Endothelial cell of umbilical vein (primary cell): ENCODE data around the gene ZSCAN20. TPM values are rescaled to one million over a fixed set of nuclear protein-coding genes. Genes with fewer than 3 reads are reported as not detected.

Experiments used
- BruUV-seq: library from RNA; stranded (reverse); fragments of 400-500 nt; replicated peaks from 2 replicates; lab custom pipeline; 2021; lab: Mats Ljungman, UMichigan
- CTCF ChIA-PET: fragments of 300-600, 350-600 bp; sonication (Branson Sonifier 250); formaldehyde crosslinking; loops from one replicate; lab custom pipeline; 2021; ENCODE audit warnings: antibody characterized with exemption, inconsistent platforms; lab: Charles Lee
- POLR2A ChIA-PET: fragments of 300-600, 350-600 bp; sonication (Branson Sonifier 250); formaldehyde crosslinking; loops from one replicate; lab custom pipeline; 2021; ENCODE audit warnings: antibody characterized with exemption, inconsistent platforms; lab: Charles Lee
- DNase-seq: peaks from one replicate; pipeline ENCODE4 v3.0.0-alpha.2; 2011; ENCODE audit warnings: low read depth, low spot score
- FAIRE-seq: peaks from 2 replicates; lab custom pipeline; 2011; peaks lifted over from hg19 to GRCh38; lab: Jason Lieb, UNC
- H2AFZ ChIP-seq: 2 replicates; pipeline ENCODE4 v1.6.0; 2012; ENCODE audit warnings: low read depth, low read length, control low read depth, inconsistent platforms
- H3K27ac ChIP-seq: 2 replicates; pipeline ENCODE4 v1.5.1; 2011; ENCODE audit warnings: low read depth, mild to moderate bottlenecking, control low read depth, low read length, moderate library complexity; ENCODE audit not compliant: insufficient read depth
- H3K27me3 ChIP-seq, 2 experiments: 2 replicates each; pipeline versions ENCODE4 v1.6.0 to v1.6.1; 2011; ENCODE audit warnings: low read length in 2 of 2, mixed read lengths in 1 of 2; ENCODE audit not compliant: control insufficient read depth in 2 of 2, insufficient read depth in 2 of 2
- H3K36me3 ChIP-seq, 2 experiments: 2 replicates in 1 of 2; 3 replicates in 1 of 2; pipeline ENCODE4 v1.5.1; 2011; ENCODE audit warnings: low read length in 2 of 2, mild to moderate bottlenecking in 1 of 2, moderate library complexity in 1 of 2; ENCODE audit not compliant: control insufficient read depth in 2 of 2, insufficient read depth in 2 of 2; ENCODE audit errors: extremely low read depth in 1 of 2
- H3K4me1 ChIP-seq: 3 replicates; pipeline ENCODE4 v1.5.1; 2011; ENCODE audit warnings: mild to moderate bottlenecking, low read length; ENCODE audit not compliant: control insufficient read depth, insufficient read depth; ENCODE audit errors: extremely low read depth
- H3K4me2 ChIP-seq: 2 replicates; pipeline ENCODE4 v1.6.1; 2011; ENCODE audit warnings: low read length, control low read depth, mixed read lengths; ENCODE audit not compliant: insufficient read depth
- H3K4me3 ChIP-seq, 3 experiments: fragments of 200-600 bp in 1 of 3; sonication (generic), shearing (Covaris generic) in 1 of 3; replicated peaks in 1 of 3; 2 replicates each; pipeline ENCODE4 v1.5.1; 2011 to 2016; ENCODE audit warnings: control low read depth in 3 of 3, low read length in 3 of 3, mild to moderate bottlenecking in 2 of 3, inconsistent platforms in 1 of 3, low read depth in 1 of 3, moderate library complexity in 1 of 3; ENCODE audit not compliant: insufficient read depth in 1 of 3
- H3K79me2 ChIP-seq: 2 replicates; pipeline ENCODE4 v1.6.0; 2012; ENCODE audit warnings: low read length, inconsistent platforms; ENCODE audit not compliant: control insufficient read depth, insufficient read depth
- H3K9ac ChIP-seq: replicated peaks from 2 replicates; pipeline ENCODE3; 2011; ENCODE audit warnings: low read length, control low read depth; ENCODE audit not compliant: insufficient read depth; ENCODE audit errors: extremely low read depth
- H3K9me1 ChIP-seq: replicated peaks from 3 replicates; pipeline ENCODE4 v1.6.0; 2011; ENCODE audit warnings: mild to moderate bottlenecking, low read length; ENCODE audit not compliant: control insufficient read depth, insufficient read depth; ENCODE audit errors: extremely low read depth
- H3K9me3 ChIP-seq: replicated peaks from 2 replicates; pipeline ENCODE4 v1.5.1; 2012; ENCODE audit warnings: low read length, inconsistent platforms; ENCODE audit not compliant: control insufficient read depth, insufficient read depth
- H4K20me1 ChIP-seq: replicated peaks from 2 replicates; pipeline ENCODE3; 2011; ENCODE audit warnings: mild to moderate bottlenecking, low read length; ENCODE audit not compliant: control insufficient read depth, insufficient read depth; ENCODE audit errors: extremely low read depth
- CTCF ChIP-seq, 2 donors: IDR thresholded peaks; 1 replicate in 1 of 2; 2 replicates in 1 of 2; pipeline ENCODE4 v1.5.1; 2011; ENCODE audit warnings: low read length in 2 of 2, mild to moderate bottlenecking in 2 of 2, moderate library complexity in 2 of 2, control low read depth in 1 of 2, inconsistent platforms in 1 of 2, low read depth in 1 of 2; ENCODE audit not compliant: insufficient read depth in 1 of 2; ENCODE audit errors: extremely low read depth in 1 of 2
- EZH2 ChIP-seq: IDR thresholded peaks from 2 replicates; pipeline ENCODE4 v1.6.1; 2012; ENCODE audit warnings: borderline replicate concordance, low read depth, mild to moderate bottlenecking, moderate library complexity, low read length, inconsistent platforms; ENCODE audit not compliant: severe bottlenecking
- FOS ChIP-seq: IDR thresholded peaks from 2 replicates; pipeline ENCODE4 v1.6.1; 2011; ENCODE audit warnings: mild to moderate bottlenecking, low read length, moderate library complexity, borderline replicate concordance; ENCODE audit not compliant: insufficient read depth
- MAX ChIP-seq: IDR thresholded peaks from 2 replicates; pipeline ENCODE4 v1.6.1; 2011; ENCODE audit not compliant: insufficient read depth, insufficient read length
- MYC ChIP-seq: IDR thresholded peaks from one replicate; pipeline ENCODE4 v1.6.1; 2011; ENCODE audit warnings: mild to moderate bottlenecking, low read depth, low read length
- POLR2A ChIP-seq: IDR thresholded peaks from 2 replicates; pipeline ENCODE4 v1.6.1; 2012; ENCODE audit warnings: low read depth, mild to moderate bottlenecking, control low read depth, low read length
- dilution Hi-C: fragments of 300-500 bp; cut with MboI; formaldehyde crosslinking; loops from one replicate; pipeline ENCODE4 v1.15.0; 2019; ENCODE audit warnings: low sequenced_read_pairs; ENCODE audit not compliant: extremely low pct_ligation_motif_present
- intact Hi-C: fragments of 100-400 bp; cut with micrococcal nuclease; formaldehyde crosslinking; loops from one replicate; pipeline ENCODE4 v1.10.0; 2022
- polyA plus RNA-seq, 4 experiments: library from polyadenylated mRNA; depleted of rRNA in 3 of 4; stranded (reverse) in 3 of 4; unstranded in 1 of 4; fragments of >200 nt; gene quantifications; 2 replicates each; pipeline versions ENCODE4 v1.2.1 to v1.2.3, GENCODE V29; 2011 to 2012; ENCODE audit warnings: missing spikeins in 1 of 4
- total RNA-seq: library from RNA; stranded (reverse); gene quantifications from 2 replicates; pipeline ENCODE4 v1.2.3, GENCODE V29; 2021

Gene ZSCAN20
- total and polyA plus RNA-seq, 2 donors (not counting 3 experiments of a cell fraction or from before 2014, with no cell fraction given): 1.2 to 5.8 TPM

GRCh38 chr1:33442141-33442540 lies 30.3 kb upstream of the ZSCAN20 start:
- TF ChIP-seq EZH2 (no peak), FOS (no peak), MYC (no peak), POLR2A (no peak), CTCF (IDR thresholded peaks at IDR 0.05; ENCODE audit: extremely low read depth in 1 of 2, insufficient read depth in 1 of 2, low read depth in 1 of 2, low read length in 2 of 2) (no peak), MAX (no peak)
- Histone ChIP-seq H3K9ac (no peak overlapping the region), H3K4me1 (peaks cover 17% of the 10 kb centered on the region), H3K9me3 (no peaks in the 10 kb centered on the region), H4K20me1 (no peaks in the 10 kb centered on the region), H3K79me2 (no peaks in the 10 kb centered on the region), H3K4me2 (no peak overlapping the region), H3K27me3 (no peaks in the 10 kb centered on the region), H3K4me3 (no peak overlapping the region), H3K27ac (no peak overlapping the region), H3K36me3 (no peaks in the 10 kb centered on the region), H3K9me1 (no peaks in the 10 kb centered on the region), H2AFZ (no peak overlapping the region)
- CTCF ChIA-PET: interaction anchor here (1.2 to 6.8 kb wide), 4 partner anchors 9 to 29 kb away, joined by 4 to 26 read pairs (median 7); no protein-coding TSS in a partner anchor
- no TSS peak for BruUV-seq
- dilution Hi-C loops (no loop called here), intact Hi-C loops (no loop called here)
- DNase-seq (no peak), FAIRE-seq (no peak)
- POLR2A ChIA-PET: interaction anchor here (0.6 kb wide), 1 partner anchor 10 kb away, joined by 3 read pairs; no protein-coding TSS in a partner anchor
